ENCODE measurements around the gene MARCHF4. TPM values are rescaled to one million over a fixed set of nuclear protein-coding genes. Genes with fewer than 3 reads are reported as not detected.
A peak's percentile ranks its signal among the peaks of the same experiment; 100 is the strongest.

Gene MARCHF4
- total RNA-seq, 2 donors from 2014 or later, result 0.51 to 0.86 TPM

- H3K9me3 ChIP-seq (ENCODE audit: control insufficient read depth, low read length), result peaks cover 6% of the 10 kb centered on the region
- DNase-seq, result peak; percentile 66
- Mint-ChIP-seq H3K9me3 (peaks cover 3% of the 10 kb centered on the region), H3K4me3 (no peak overlapping the region), H3K27me3 (ENCODE audit: insufficient read depth) (no peaks in the 10 kb centered on the region), H3K27ac (no peak overlapping the region), H3K36me3 (ENCODE audit: low read depth) (no peaks in the 10 kb centered on the region), H3K4me1 (peaks cover 6% of the 10 kb centered on the region)
- H3K4me3 ChIP-seq (ENCODE audit: low read length), result no peak overlapping the region
- no peak overlapping the region for H3K9ac ChIP-seq (ENCODE audit: extremely low read depth, low read length, poor library complexity, severe bottlenecking)
- no peaks in the 10 kb centered on the region for H3K27me3 ChIP-seq (ENCODE audit: control insufficient read depth, insufficient read depth, low read length, poor library complexity, severe bottlenecking)
- peak overlapping the region; percentile 8 for H3K27ac ChIP-seq (ENCODE audit: low read depth, low read length)
- H3K36me3 ChIP-seq (ENCODE audit: control insufficient read depth, insufficient read depth, low read length), result no peaks in the 10 kb centered on the region
- 37 to 63% methylated on average over 4 to 6 of the region's 6 CpGs for WGBS, 2 experiments (ENCODE audit: insufficient coverage in 1 of 2, insufficient read length in 1 of 2)
- peaks cover 4% of the 10 kb centered on the region for H3K4me1 ChIP-seq (ENCODE audit: control insufficient read depth, insufficient read depth, low read length)
- no peak for TF ChIP-seq CTCF (conservative IDR thresholded peaks at IDR 0.05)
These were observed 19.8 kb upstream of the MARCHF4 start for GRCh38 chr2:216392018-216392562.

GRCh38 chr2:216391401-216391800 is 19.1 kb upstream of the MARCHF4 start:
- no peak overlapping the region for H3K4me3 Mint-ChIP-seq
- Histone ChIP-seq H3K4me3 (ENCODE audit: low read length) (no peak overlapping the region), H3K36me3 (ENCODE audit: control insufficient read depth, insufficient read depth, low read length) (no peaks in the 10 kb centered on the region), H3K27ac (ENCODE audit: low read depth, low read length) (no peak overlapping the region), H3K9ac (ENCODE audit: extremely low read depth, low read length, poor library complexity, severe bottlenecking) (no peak overlapping the region), H3K4me1 (ENCODE audit: control insufficient read depth, insufficient read depth, low read length) (peaks cover 4% of the 10 kb centered on the region), H3K9me3 (ENCODE audit: control insufficient read depth, low read length) (peaks cover 6% of the 10 kb centered on the region), H3K27me3 (ENCODE audit: control insufficient read depth, insufficient read depth, low read length, poor library complexity, severe bottlenecking) (no peaks in the 10 kb centered on the region)
- DNase-seq, result no peak
- no peaks in the 10 kb centered on the region for H3K36me3 Mint-ChIP-seq (ENCODE audit: low read depth)
- 88 to 91% methylated on average over 5 to 6 of the region's 6 CpGs for WGBS, 2 experiments (ENCODE audit: insufficient coverage in 1 of 2, insufficient read length in 1 of 2)
- H3K27me3 Mint-ChIP-seq (ENCODE audit: insufficient read depth), result no peaks in the 10 kb centered on the region
- peaks cover 4% of the 10 kb centered on the region for H3K9me3 Mint-ChIP-seq
- no peak for TF ChIP-seq CTCF (conservative IDR thresholded peaks at IDR 0.05)
- peaks cover 6% of the 10 kb centered on the region for H3K4me1 Mint-ChIP-seq
- no peak overlapping the region for H3K27ac Mint-ChIP-seq

GRCh38 chr2:216389570-216389969 is 17.3 kb upstream of the MARCHF4 start:
- H3K4me3 Mint-ChIP-seq, result no peak overlapping the region
- WGBS, 2 experiments (ENCODE audit: insufficient coverage in 1 of 2, insufficient read length in 1 of 2), result 97 to 100% methylated on average over 1 of the region's 1 CpG

More at GRCh38 chr2:216389570-216389969, 17.3 kb upstream of the MARCHF4 start:
- Histone ChIP-seq H3K9me3 (ENCODE audit: control insufficient read depth, low read length) (peaks cover 6% of the 10 kb centered on the region), H3K27ac (ENCODE audit: low read depth, low read length) (no peak overlapping the region), H3K4me1 (ENCODE audit: control insufficient read depth, insufficient read depth, low read length) (peaks cover 4% of the 10 kb centered on the region), H3K4me3 (ENCODE audit: low read length) (no peak overlapping the region), H3K27me3 (ENCODE audit: control insufficient read depth, insufficient read depth, low read length, poor library complexity, severe bottlenecking) (no peaks in the 10 kb centered on the region), H3K9ac (ENCODE audit: extremely low read depth, low read length, poor library complexity, severe bottlenecking) (no peak overlapping the region), H3K36me3 (ENCODE audit: control insufficient read depth, insufficient read depth, low read length) (no peaks in the 10 kb centered on the region)
- no peaks in the 10 kb centered on the region for H3K27me3 Mint-ChIP-seq (ENCODE audit: insufficient read depth)
- H3K4me1 Mint-ChIP-seq, result peaks cover 6% of the 10 kb centered on the region
- no peak overlapping the region for H3K27ac Mint-ChIP-seq
- peaks cover 4% of the 10 kb centered on the region for H3K9me3 Mint-ChIP-seq
- H3K36me3 Mint-ChIP-seq (ENCODE audit: low read depth), result no peaks in the 10 kb centered on the region
- no peak for DNase-seq
- TF ChIP-seq CTCF (conservative IDR thresholded peaks at IDR 0.05), result no peak

Data from endodermal cell (in vitro differentiated cells).